ENCODE measurements around the gene CNST.
"Not testable (repeated sequence)": the region's sequence is repeated elsewhere in the genome, so short reads cannot be mapped to it uniquely, and the experiment has no call there.

The CNST gene

DNA sequence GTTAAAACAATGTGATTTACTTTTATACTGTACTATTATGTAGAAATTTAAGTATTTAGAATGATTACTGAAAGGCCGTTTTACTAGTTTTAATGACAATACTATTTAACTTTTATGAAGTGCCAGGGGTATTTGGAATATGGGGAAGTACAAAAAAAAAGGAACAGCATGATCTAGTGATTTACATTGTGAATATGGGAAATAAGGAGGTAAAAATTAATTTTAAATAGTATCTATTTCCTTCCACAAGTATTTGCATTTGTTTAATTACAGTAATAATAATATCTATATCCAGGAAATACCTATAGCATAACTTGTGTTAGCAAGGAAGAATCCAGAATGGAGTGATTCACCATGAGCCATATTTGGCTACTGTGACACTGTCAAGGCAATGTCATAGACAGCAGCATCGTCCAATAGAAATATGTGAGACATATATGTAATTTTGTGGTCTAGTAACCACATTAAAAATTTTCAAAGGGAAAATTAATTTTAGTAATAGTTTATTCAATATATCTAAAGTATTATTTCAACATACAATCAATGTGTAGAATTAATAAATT is 22.0 kb downstream of the CNST start:
- peak; percentile 79 for DNase-seq

DNA sequence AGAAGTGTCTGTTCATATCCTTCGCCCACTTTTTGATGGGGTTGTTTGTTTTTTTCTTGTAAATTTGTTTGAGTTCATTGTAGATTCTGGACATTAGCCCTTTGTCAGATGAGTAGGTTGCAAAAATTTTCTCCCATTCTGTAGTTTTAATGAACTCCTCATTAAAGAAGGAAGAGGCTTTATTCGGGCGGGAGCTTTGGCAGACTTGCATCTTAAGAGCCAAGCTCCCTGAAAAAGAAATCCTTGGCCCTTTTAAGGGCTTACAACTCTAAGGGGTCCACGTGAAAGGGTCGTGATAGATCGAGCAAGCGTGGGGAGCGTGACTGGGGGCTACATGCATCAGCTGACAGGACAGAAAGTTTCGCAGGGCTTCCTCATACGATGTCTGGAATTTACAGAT is 23.7 kb downstream of the CNST start:
- DNase-seq: not testable (repeated sequence)

DNA sequence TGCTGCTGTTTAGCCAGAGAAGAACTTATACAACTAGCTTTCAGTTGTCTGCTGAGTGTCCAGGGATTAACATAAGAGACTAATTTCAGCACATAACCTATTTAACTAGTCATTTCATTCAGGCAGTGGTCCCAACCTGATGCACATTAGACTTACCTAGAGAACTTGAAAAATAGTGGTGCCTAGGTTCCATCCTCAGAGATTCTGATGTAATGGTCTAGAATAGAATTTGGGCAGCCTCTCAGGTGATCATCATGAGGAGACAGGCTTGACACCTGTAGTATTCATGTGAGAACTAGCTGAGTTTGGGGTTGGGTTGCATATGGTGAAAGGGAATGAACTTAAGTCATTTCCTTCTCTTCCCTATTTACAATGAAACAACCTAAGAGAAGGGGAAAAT is 24.8 kb downstream of the CNST start:
- no peak for DNase-seq

DNA sequence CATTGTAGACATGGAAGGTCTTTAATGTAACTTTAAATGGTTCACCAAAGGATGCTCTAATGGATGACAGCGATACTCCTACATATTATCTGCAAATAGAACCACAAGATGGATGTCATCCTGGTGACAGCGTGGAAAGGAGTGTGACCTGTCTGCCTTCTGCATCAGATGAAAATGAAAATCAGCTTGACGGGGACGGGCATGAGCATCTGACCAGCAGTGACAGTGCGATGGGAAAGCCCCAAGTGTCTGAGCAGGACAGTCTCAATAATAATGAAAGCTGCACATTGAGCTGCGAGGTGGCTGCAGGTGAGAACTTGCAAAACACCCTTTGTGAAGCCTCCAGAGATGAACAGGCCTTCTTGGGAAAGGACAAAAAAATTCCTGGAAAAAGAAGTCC is 25.2 kb downstream of the CNST start:
- no peak for DNase-seq

DNA sequence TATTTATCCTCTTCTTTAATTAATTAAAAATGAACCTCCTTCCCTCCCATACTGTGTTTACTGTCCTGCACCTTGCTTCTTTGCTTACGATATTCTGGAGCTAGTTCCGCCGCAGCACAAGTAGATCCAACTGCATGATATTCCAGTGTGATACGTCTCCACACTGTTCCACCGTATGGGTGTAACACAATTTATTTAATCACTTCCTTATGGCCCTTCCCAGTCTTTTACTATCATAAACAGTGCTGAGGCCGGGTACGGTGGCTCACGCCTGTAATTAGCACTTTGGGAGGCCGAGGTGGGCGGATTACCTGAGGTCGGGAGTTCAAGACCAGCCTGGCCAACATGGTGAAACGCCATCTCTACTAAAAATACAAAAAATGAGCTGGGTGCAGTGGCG is 25.7 kb downstream of the CNST start:
- no peak for DNase-seq

DNA sequence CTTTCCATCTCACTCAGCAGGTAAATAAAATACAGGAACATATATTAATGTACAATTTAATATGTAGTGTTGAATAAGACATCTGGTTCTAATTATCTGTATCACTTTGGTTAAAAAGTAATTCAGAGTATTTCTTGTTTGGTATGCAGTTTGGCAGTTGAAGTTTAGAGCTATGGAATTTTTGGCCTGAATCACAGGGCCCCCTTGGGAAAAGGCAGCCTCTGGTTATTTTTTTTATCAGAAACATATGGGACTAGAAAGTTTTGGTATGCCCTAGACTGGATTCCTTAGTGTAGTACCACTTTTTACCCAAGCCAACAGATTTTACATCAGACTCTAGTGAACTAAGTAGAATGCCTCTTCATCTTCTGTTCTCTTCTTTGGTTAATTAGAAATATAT is 26.4 kb downstream of the CNST start:
- DNase-seq: peak; percentile 97

DNA sequence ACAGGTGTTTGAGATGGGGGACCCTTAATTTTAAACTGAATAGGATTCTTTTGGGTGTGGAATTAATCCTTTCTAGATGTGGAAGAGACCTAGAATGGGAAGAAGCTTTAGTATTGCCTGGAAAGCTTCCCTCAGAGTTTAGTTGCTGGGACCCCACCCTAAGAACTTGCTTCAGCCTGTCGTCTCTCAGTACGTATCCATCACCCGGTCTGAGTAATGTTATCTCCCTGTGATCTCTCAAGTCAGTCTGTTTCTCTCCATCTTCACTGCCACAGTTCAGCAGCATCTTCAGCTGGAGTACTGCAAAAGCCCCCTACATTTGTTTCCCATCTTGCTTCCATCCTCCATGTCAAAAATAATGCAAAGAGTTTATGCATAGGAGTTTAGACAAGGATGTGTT is 28.9 kb downstream of the CNST start:
- no peak for DNase-seq

DNA sequence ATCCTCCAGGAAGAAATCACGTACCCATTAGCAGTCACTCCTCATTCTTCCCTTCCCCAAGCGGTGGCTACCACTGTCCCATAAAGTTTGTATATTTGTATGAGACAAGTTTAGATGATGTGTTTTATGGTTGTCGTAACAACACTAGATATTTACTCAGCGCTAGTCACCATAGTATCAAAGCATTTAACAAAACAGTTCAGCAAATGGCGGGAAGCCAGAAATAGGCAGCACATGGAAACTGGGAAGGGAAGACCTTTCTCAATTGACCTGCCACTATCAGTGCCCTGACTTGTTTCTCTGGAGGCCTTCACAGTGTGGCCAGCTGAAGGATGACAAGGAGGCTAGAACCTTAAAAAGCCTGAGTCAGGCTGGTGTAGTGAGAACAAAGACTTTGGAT is 31.1 kb downstream of the CNST start:
- peak; percentile 85 for DNase-seq

DNA sequence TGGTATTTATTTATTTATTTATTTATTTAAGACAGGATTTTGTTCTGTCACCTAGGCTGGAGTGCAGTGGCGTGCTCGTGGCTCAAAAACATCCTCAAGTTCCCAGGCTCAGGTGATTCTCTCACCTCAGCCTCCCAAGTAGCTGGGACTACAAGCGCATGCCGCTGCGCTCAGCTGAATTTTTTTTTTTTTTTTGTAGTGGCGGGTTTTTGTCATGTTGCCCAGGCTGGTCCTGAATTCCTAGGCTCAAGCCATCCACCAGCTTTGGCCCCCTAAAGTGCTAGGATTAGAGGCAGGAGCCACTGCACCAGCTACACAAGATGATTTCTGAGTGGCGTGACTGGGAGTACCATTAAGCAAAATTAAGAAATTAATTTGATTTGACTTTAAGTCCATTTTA is 31.7 kb downstream of the CNST start:
- DNase-seq: no peak

DNA sequence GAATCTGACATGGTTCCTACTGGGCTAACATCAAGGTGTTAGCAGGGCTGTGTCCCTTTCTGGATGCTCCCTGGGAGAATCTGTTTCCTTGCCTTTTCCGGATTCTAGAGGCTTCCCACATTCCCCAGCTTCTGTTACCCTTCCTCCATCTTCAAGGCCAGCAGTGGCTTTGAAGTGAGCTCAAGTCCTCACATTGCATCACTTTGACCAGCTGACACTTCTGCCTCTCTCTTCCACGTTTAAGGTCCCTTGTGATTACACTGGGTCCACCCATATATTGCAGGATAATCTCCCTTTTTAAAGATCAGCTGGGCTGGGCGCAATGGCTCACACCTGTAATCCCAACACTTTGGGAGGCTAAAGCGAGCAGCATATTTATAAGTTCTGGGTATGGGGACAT is 33.1 kb downstream of the CNST start:
- DNase-seq: no peak

DNA sequence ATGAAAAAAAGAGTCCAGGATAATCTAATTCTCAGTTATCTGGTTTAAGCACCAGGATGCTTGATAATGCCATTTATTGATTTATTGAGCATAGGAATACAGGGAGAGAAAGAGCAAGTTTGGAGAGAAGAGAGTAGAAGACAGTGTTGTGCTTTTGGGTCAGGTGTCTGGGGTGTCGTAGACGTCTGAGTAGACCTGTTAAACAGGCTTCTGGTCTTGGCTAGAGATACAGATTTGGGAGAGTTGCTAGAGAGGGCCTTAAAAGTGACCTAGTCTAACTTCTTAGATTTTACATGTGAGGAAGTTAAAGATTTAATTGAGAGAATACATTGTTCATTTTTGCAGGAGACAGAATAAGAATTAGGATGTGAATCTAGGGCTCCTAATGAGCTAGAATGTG is 34.3 kb downstream of the CNST start:
- DNase-seq: no peak

DNA sequence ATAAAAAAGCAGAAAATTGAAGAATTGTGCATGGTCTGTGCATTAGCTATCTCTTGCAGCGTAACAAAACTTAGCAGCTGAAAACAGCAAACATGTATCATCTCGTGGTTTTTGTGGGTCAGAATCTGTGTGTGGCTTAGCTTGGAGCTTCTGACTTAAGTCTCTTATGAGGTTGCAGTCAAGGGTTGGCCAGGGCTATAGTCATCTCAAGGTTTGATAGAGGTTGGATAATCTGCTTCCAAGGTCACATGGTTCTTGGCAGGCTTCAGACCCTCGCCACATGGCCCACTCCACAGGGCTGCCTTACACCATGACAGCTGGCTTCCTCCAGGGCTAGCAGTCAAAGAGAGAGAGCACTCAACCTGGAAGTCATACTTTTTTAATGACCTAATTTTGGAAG is 35.9 kb downstream of the CNST start:
- peak; percentile 64 for DNase-seq

DNA sequence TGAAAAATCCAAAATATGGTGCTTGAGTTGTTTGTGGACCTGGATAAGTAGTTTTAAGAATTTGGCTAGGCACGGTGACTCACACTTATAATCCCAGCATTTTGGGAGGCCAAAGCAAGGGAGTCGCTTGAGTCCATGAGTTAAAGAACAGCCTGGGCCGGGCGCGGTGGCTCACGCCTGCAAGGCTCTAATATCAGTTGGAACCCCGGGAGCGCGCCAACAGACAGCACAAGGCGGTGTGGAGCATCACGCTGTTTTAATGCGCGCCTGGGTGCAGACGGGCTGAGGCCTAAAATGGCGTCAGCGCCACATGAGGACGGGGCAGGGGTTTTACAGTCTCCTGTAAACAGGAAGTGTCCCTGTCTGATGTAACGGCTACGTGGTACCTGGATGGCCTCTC is 39.0 kb downstream of the CNST start:
- DNase-seq: not testable (repeated sequence)

DNA sequence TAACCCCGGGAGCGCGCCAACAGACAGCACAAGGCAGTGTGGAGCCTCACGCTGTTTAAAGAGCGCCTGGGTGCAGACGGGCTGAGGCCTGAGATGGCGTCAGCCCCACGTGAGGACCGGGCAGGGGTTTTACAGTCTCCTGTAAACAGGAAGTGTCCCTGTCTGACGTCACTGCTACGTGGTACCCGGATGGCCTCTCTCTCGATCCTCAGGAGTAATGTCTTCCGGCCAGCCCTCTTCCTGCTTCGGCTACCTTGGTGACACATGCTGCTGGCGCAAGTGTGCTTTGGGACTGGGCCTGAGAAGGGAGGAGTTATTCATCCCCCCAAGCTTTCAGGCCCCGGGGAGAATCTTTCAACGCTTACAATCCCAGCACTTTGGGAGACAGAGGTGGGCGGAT is 41.2 kb downstream of the CNST start:
- no peak for DNase-seq

DNA sequence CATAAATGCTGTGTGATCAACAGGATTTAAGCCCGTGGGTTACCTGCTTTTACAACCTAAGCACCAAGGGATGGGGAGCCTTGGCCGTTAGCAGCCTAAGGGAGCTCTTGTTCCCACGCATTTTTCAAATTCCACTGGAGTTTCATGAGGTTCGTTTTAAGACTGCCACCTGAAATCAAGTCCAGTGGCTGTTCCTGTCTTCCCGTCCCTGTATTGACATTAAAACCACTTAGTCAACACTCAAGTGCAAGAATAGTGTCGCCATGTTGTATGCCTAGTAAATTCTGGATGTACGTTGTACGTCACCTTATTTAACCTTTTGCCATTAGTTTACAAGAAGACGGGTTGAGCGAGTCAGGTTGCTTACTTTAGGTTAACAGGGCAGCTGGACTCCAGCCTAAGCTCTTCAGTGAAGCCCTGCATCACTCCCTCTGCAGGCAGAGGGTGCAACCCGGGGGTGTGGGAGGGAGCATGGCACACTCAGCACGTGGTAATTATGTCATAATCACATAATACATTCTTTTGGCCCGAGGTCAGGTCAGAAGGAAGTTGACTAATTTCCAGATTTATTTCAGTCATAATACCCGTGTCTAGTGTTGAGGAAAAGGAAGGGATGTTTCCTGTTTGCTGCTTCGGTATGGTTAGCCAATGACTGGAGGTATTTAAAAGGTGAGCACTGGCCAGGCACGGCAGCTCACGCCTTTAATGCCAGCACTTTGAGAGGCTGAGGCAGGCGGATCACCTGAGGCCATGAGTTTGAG is 42.5 kb downstream of the CNST start:
- peak; percentile 98 for DNase-seq

DNA sequence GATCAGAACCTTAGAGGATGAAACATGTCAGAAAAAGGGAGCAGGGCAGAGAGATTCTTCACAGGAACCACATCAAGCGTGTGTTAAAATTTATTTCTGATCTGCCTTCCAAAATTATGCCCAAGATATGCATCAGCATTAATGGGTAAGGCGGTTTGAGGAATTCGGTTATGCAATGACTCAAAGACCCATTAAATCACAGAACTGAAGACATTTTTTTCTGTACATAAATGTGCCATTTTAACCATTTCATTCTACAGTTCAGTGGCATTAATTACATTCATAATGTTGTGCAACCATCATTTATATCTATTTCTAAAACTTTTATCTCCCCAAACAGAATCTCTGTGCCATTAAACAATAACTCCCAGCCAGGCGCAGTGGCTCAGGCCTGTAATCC is 43.4 kb downstream of the CNST start:
- DNase-seq: peak; percentile 81

DNA sequence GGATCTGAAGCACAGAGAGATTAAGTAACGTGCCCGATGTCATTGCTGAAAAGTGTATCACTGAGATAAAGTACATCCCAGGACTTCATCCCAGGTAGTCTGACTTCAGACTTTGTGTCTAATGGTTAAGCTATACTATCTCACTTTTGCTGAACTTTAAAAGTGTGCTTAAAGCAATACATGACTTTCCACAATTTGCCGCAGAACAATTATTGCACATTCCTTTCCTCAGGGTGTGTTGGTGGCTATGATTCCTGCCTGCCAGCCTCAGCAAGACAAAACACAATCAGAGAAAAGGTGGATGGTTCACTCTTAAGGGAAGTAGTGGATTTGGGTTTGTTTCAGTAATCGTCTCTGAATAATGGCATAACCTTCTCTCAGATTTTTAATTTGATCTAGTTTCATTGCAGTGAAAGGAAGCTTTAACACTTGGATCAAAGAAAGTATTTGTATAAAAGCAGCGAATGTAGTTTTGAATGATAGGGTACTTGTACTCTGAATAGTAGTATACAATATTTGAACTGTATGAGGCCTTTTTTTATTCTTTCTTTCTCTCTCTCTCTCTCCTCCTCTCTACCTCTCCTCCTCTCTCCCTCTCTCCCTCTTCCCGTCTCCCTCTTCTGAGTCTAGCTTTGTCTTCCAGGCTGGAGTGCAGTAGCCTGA is 47.0 kb downstream of the CNST start:
- DNase-seq: no peak

DNA sequence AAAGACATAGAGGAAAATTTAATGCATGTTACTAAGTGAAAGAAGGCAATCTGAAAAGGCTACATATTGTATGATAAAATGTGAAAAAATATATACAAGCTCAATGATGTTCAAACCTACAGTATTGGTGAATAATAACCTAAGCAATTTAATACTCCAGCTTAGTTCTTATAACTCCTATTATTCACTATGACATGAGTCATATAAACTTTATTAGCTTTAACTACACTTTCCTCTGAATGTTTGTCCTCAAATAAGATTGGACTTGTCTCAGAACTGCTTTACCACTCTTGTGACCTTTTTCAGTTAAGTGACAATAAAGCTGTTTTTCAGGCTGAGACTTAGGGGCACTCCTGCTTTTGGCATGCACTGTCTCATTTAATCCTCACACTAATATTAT is 50.9 kb downstream of the CNST start:
- no peak for DNase-seq

DNA sequence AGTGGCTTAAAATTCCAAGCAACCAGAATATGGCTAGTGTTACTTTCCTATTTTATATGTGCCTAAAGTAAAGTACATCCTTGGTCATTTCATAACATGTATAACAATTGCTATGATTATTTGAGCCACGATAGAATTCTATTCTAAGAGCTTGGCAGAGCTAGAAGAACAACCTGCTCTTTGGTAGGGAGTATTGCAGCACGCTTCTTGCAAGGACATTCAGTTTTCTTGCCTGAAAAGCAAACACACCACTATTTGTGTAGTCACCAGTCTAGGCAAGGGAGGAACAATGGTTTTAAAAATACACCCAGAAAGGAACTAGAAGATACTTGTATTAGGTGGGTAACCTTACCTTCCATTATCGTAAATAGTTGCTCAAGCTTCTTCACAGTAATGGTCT is 51.5 kb downstream of the CNST start:
- DNase-seq: no peak

DNA sequence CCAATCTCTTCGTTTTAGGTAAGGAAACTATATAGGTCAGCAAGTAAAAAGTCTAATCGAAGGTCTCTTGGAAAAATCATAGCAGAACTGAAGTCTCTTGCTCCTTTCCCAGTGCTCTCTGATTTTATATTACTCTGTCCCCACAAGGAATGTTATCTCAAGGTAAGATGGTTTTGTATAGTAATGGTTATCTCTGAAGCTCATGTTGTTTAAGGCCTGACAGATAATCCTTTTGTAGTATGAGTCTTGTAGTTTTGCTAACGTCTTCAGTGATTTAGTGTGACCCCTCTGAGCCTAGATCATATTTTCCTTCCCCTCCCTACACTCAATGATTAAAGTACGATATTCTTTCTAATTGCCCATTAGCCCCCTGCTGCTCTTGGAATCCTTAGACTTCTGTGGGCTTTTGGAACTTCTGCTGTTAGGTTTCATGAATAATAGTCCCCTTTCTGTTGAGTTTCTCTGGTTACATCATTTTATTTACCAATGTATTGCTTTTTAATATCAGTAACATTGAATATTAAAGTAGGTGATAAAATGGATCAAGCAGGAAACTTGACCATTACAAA is 52.1 kb downstream of the CNST start:
- no peak for DNase-seq

DNA sequence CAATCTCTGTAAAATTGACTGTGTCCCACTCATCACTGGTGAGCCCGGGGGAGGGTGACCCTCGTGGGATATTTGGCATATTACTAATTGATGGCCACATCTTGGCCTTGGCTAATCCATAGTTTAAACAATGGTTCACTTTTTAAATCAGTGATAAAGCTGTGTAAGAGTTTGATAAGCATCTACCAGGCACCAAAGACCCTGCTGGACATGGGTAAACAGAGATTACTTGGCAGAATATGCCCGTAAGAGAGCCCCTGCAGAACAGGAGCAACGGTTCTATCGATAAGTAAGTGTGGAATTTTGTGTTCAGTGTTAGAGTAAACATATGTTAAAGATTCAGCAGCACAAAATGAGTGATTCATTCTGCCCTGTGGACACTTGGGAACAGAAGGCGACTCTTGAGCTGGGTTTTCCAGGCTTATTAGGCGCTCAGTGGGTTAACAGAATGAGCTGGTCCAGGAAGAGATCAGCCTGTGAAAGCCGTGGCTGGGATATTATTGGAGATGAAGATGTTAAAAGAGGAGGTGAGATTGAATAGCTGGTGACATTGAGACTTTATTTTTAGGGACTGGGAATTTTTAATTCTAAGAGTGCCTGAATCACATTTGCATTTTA is 55.9 kb downstream of the CNST start:
- peak; percentile 67 for DNase-seq

DNA sequence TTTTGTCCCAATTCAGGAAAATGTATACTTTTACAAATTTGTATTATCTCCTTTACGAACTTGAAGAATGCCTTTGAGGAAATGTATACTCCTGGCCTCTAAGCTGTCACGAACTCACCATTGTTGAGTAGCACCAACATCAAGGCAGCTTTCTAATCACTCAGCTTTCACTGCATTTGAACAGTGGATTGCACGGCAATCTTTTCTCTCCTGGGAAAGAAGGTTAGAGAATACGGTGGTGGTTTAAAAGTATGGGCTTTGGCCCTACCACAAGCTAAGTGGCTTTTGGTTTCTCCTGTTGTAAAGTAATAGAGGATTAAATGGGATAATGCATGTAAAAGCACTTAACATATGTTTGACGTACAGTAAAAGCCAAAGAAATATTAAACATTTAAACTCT is 57.8 kb downstream of the CNST start:
- DNase-seq: no peak

DNA sequence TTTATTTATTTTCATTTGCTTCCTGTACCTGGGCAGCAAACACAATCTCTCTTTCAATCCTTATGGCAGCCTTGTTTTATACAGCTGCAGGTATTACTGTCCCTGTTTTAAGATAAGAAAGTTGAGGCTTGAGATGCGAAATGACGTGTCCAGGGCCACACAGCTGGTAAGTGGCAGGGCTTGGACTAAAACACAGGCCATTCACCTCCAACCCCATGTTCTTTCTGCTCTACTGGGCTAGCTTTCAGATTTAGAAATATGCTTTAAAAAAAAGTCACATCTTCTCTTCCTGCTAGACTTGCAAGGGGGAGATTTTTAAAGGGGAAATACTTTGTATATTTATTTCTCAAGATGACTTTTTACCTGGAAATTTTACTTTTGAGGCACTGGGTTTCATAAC is 62.8 kb downstream of the CNST start:
- no peak for DNase-seq

DNA sequence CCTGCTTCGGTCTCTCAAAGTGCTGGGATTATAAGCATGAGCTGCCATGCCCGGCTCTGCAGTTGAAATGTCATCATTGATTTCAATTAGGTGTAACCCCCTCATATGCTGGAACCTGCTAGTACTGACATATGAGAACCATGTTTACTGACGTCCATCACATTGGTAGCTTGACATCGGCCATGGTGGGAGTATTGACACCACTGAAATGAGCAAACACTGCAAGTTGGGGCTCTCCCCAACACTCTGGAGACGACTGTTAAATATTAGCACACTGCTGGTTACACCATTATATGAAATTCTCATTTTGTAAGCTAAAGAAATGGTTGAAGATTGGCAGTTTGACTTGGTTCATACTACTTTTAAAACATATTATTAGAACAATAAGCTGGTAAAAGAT is 63.7 kb downstream of the CNST start:
- no peak for DNase-seq

Data from EL (cell line).